Prostate gland (tissue), 2 donors: Measurements from ENCODE around the gene CD8B2.

ENCODE experiments used
- CTCF ChIP-seq, 4 experiments: fragments of 200-600 bp in 2 of 4; fragments of 450-650 bp in 2 of 4; sonication (generic) in 2 of 4; IDR thresholded peaks; 1 replicate in 3 of 4; 2 replicates in 1 of 4; pipeline ENCODE4 v1.5.1; 2016 to 2019; ENCODE audit warnings: antibody characterized with exemption in 4 of 4, mild to moderate bottlenecking in 2 of 4, moderate library complexity in 2 of 4
- POLR2AphosphoS5 ChIP-seq: sonication (generic); formaldehyde crosslinking; IDR thresholded peaks from one replicate; pipeline ENCODE4 v1.6.1; 2017; ENCODE audit warnings: antibody characterized with exemption

- TF ChIP-seq CTCF (IDR thresholded peaks at IDR 0.05), result no peak
- no peak for TF ChIP-seq POLR2AphosphoS5
These were observed 76.0 kb downstream of the CD8B2 start for GRCh38 chr2:106563195-106563594.
